Astrocyte of the hippocampus (primary cell): ENCODE results near the gene SLC23A2.
A peak's percentile ranks its signal among the peaks of the same experiment; 100 is the strongest.
"Not testable (repeated sequence)": the region's sequence is repeated elsewhere in the genome, so short reads cannot be mapped to it uniquely, and the experiment has no call there.

Experiments used
- DNase-seq: peaks from one replicate; pipeline ENCODE4 v3.0.0; 2011; ENCODE audit warnings: low read depth, low spot score

SLC23A2 gene

DNA sequence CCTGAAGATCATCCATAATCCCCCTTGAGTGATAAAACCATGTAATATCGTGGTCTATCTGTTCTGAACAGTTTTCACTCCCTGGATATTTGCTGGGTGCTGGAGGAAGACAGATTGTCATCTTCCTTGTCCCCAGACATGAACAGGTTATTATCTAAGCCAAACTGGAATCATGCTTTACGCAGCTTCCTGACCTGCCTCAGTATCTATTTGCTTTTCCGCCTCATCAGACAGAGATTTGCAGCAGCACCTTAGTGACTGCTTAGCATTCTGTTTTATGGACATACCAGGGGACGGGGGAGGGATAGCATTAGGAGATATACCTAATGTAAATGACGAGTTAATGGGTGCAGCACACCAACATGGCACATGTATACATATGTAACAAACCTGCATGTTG, 124.6 kb downstream of the SLC23A2 start:
- no peak for DNase-seq

GRCh38 chr20:4876301-4876700, 125.0 kb downstream of the SLC23A2 start:
- no peak for DNase-seq

DNA sequence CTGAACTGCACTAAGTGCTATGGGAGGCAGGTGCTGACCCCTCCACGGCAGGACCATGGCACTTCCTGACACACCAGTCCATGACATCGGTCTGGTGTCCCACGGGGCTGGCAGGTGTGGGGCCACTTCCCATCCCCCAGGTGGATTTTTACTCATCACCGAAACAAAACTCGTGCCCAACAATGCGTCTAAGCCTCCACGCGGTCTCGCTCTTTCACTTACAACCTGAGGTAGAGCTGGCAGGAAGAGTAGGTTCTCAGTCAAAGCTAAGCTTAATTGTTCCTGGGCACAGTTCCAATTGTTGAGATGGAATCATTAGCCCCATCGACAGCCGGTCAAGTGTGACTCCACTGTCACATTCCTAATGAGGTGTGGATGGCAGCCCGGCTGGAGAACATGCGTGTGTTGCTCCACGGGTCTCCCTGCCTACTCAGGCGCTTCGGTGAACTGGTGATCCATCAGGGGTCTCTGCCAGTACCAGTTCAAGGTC, 125.7 kb downstream of the SLC23A2 start:
- peak; percentile 39 for DNase-seq

GRCh38 chr20:4873396-4873795, 127.9 kb downstream of the SLC23A2 start:
- DNase-seq: peak; percentile 33

DNA sequence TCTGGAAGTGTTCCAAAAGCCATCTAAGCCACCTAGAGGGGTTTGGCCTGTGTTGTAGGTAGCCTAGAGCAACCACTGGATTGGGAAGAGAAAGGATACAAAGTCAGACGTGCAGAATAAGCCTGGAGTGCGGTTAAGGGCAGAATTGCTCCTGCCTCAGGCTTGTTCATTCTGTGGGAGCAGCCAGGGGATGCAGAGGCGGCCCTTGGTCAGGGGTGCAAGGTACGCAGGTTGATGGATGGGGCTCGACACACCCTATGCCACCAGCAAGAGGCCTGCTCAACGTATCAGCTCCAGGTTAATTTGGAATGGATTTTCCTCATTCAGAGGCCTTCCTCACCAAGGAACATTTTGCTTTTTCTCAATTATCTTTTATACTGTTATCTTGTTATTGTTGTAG, 129.8 kb downstream of the SLC23A2 start:
- no peak for DNase-seq

DNA sequence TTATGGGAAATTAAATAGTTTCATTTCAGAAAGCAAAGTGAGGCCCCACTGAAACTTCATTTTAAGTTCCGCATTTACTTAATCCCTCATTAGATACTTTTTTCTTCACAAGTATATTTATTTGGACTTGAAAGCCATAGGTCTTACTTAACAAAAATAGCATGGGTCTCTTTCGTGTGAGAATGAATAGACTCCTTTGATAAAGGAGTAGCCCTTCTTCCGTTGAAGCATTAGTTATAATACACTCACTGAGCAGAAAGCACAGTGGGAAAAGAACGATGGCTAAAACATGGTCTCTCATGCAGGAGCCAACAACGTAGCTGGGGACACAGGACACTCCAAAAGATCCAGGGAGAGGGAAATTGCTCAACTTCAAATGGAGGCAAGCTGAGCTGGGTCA, 130.4 kb downstream of the SLC23A2 start:
- no peak for DNase-seq

- DNase-seq: peak; percentile 29
These were observed 131.8 kb downstream of the SLC23A2 start for GRCh38 chr20:4869290-4870193.

GRCh38 chr20:4867051-4867450, 134.3 kb downstream of the SLC23A2 start:
- no peak for DNase-seq

DNA sequence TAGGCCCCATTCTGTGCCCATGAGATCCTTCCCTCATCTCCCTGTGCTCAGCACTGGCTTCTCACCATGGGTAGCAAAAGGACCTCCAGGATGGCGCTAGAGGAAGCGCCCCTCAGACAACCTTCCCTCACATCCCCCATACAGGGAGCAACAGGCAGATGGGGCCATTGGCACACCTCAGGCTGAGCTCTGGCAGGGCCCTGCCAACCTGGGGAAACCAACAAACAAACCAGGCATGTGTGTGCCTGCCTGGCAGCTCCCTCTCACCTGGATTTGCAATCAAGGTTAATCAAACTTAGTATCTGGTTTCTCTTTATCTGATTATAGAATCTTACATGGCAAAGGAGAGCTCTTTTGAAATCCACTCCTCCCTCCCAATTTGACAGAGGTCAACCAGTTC, 134.9 kb downstream of the SLC23A2 start:
- DNase-seq: no peak

DNA sequence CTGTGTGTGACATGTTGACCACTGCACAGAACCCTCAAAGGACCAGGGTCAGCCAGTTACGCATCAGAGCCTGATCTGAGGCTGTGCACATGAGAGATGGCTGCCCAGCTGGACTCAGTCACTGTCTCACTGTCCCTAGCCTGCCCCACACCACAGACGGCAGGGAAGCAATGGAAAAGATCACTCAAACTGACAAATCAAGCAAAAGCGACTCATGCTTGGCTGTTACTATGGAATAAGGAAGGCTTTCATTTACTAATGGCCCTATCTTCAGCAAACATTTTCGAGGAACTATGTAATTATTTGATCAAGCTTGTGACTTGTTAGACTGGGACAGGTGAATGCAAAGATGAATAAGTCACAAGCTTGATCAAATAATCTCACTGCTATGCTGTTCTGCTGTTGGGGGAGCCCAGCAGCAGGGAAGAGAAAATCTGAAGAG, 137.0 kb downstream of the SLC23A2 start:
- no peak for DNase-seq

- DNase-seq: no peak
These were observed 138.6 kb downstream of the SLC23A2 start for GRCh38 chr20:4862661-4863060.

GRCh38 chr20:4861961-4862360, 139.3 kb downstream of the SLC23A2 start:
- no peak for DNase-seq

GRCh38 chr20:4858000-4858399, 143.3 kb downstream of the SLC23A2 start:
- no peak for DNase-seq

GRCh38 chr20:4856022-4856755, 145.1 kb downstream of the SLC23A2 start:
- DNase-seq: no peak

DNA sequence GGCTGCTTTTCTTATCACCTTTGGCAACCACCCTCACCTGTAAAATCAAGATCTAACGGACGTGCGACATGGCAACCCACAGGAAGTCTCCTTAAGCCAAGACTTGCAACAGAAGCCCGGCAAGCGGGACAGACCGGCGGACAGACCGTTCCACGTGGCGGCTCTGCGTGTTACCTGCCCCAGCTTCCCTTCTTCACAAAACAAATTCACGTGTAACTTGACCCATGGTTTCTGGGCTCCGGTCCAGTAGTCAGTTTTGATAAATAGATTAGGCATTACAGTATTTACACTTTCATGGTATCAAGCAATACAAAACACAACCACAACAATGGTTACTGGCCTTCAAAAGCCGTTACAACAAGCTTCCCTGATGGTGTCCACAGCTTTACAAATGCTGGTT, 145.8 kb downstream of the SLC23A2 start:
- DNase-seq: no peak

GRCh38 chr20:4855097-4855496, 146.2 kb downstream of the SLC23A2 start:
- no peak for DNase-seq

DNA sequence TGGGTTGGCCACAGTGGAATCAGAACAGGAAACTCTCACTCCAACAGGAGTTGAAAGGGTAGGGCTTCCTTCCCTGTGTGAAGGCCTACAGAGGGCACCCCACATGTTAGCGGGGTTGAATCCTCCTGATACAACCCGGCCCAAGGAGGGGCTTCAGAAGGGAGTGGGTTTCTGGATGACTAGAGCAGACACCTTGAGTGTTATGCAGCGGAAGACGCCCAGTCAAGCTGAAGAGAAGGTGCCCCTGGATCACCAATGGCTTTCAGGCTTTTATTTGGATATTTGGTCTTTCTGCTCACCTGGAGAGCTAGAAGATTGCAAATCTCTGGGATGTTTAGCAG, 146.8 kb downstream of the SLC23A2 start:
- no peak for DNase-seq

GRCh38 chr20:4853757-4854560, 147.4 kb downstream of the SLC23A2 start:
- no peak for DNase-seq

DNA sequence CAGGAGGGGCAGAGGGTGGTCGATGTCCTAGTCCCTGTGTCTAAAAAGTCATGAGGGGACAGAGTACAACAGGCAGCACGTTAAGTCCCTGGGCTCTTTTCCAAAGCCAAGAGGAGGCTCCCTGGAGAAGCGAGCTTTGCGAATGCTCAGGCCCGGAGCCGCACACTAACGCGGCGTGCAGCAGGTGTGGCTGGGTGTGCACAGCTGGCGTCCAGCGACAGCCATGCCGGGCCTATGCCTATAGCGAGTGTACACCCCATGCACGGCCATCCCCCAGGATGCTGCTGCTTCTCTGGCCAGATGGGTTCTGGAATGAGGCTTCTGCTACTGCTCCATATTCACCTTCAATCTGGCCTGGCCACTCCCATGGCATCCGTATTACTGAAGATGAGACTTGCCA, 148.3 kb downstream of the SLC23A2 start:
- no peak for DNase-seq

DNA sequence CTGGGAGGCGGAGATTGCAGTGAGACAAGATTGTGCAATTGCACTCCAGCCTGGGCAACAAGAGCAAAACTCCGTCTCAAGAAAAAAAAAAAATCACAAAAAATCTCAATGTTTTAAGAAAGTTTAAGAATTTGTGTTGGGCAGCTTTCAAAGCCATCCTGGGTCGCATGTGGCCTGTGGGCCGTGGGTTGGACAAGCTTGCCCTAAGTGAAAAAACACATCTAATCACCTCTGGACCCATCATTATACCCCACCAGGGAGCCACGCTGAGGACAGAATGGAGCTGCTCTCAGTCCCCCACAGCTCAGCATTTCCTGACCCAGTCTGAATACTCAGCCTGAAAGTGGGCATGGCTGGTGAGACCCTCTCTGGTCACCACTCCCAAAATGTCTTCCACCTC, 150.3 kb downstream of the SLC23A2 start:
- no peak for DNase-seq

DNA sequence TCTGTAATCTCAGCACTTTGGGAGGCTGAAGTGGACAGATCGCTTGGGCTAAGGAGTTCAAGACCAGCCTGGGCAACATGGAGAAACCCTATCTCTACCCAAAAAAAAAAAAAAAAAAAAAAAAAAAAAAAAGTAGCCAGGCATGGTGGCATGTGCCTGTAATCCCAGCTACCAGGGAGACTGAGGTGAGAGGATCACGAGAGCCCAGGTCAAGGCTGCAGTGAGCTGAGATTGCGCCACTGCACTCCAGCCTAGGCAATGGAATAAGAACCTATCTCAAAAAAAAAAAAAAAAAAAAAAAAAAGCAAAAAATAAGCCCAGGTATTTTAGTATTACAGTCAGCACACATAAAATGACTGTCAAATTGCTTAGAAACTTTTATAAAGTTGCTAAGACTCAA, 152.5 kb downstream of the SLC23A2 start:
- not testable (repeated sequence) for DNase-seq

GRCh38 chr20:4848041-4848440, 153.3 kb downstream of the SLC23A2 start:
- no peak for DNase-seq
